Endodermal cell (in vitro differentiated cells): ENCODE measurements around the gene SRSF10. TPM values are rescaled to one million over a fixed set of nuclear protein-coding genes. Genes with fewer than 3 reads are reported as not detected.
"Not testable (repeated sequence)": the region's sequence is repeated elsewhere in the genome, so short reads cannot be mapped to it uniquely, and the experiment has no call there.

Experiments used
- DNase-seq: peaks from one replicate; pipeline ENCODE4 v3.0.0-alpha.2; 2017
- H3K27ac ChIP-seq: 2 replicates; pipeline ENCODE4 v1.5.1; 2013; ENCODE audit warnings: mild to moderate bottlenecking, low read depth, low read length, moderate library complexity
- H3K27me3 ChIP-seq: 2 replicates; pipeline ENCODE4 v1.6.1; 2013; ENCODE audit warnings: mild to moderate bottlenecking, low read length, moderate library complexity; ENCODE audit not compliant: insufficient read depth, control insufficient read depth, poor library complexity, severe bottlenecking
- H3K36me3 ChIP-seq: 2 replicates; pipeline ENCODE4 v1.7.0; 2013; ENCODE audit warnings: mild to moderate bottlenecking, low read length, moderate library complexity; ENCODE audit not compliant: control insufficient read depth, insufficient read depth
- H3K4me1 ChIP-seq: one replicate; pipeline ENCODE4 v1.7.0; 2013; ENCODE audit warnings: low read length; ENCODE audit not compliant: control insufficient read depth, insufficient read depth
- H3K4me3 ChIP-seq: 2 replicates; pipeline ENCODE4 v1.5.1; 2013; ENCODE audit warnings: mild to moderate bottlenecking, low read length, moderate library complexity
- H3K9ac ChIP-seq: 2 replicates; pipeline ENCODE4 v1.6.1; 2013; ENCODE audit warnings: mild to moderate bottlenecking, low read length, moderate library complexity; ENCODE audit not compliant: poor library complexity, severe bottlenecking; ENCODE audit errors: extremely low read depth
- H3K9me3 ChIP-seq: 2 replicates; pipeline ENCODE4 v1.6.1; 2013; ENCODE audit warnings: mild to moderate bottlenecking, low read length, moderate library complexity; ENCODE audit not compliant: control insufficient read depth
- H3K27ac Mint-ChIP-seq: 2 replicates; pipeline ENCODE4 v1.8.0; 2020; ENCODE audit warnings: mixed read lengths
- H3K27me3 Mint-ChIP-seq: 2 replicates; pipeline ENCODE4 v1.8.0; 2021; ENCODE audit warnings: mild to moderate bottlenecking, mixed read lengths; ENCODE audit not compliant: insufficient read depth
- H3K36me3 Mint-ChIP-seq: 2 replicates; pipeline ENCODE4 v1.8.0; 2020; ENCODE audit warnings: low read depth, mixed read lengths
- H3K4me1 Mint-ChIP-seq: 2 replicates; pipeline ENCODE4 v1.8.0; 2020; ENCODE audit warnings: mixed read lengths
- H3K4me3 Mint-ChIP-seq: 2 replicates; pipeline ENCODE4 v1.8.0; 2020; ENCODE audit warnings: mild to moderate bottlenecking, moderate library complexity, mixed read lengths
- H3K9me3 Mint-ChIP-seq: 2 replicates; pipeline ENCODE4 v1.8.0; 2020; ENCODE audit warnings: mild to moderate bottlenecking, mixed read lengths
- WGBS, 2 experiments: methylation state at CpG; one replicate each; pipeline versions ENCODE4 v1.1.5 to v1.1.7; 2013; ENCODE audit warnings: missing lambda C conversion rate in 2 of 2, mixed read lengths in 1 of 2; ENCODE audit not compliant: insufficient coverage in 1 of 2, insufficient read length in 1 of 2; 5-methylcytosine and 5-hydroxymethylcytosine counted together
- total RNA-seq, 2 donors: library from RNA; stranded (reverse); fragmentation: NEBNext Ultra II Directional in 1 of 2; extraction: Animal tissue kit (Norgen Biotek cat#: 25700) in 1 of 2; gene quantifications; 2 replicates in 1 of 2; 3 replicates in 1 of 2; pipeline ENCODE4 v1.2.1, GENCODE V29; 2021
- TF ChIP-seq, protein P1 (sequence below): fragments of 200-600 bp; sonication (generic); conservative IDR thresholded peaks from 2 replicates; pipeline ENCODE4 v1.5.0; 2021; ENCODE audit warnings: antibody characterized with exemption, mild to moderate bottlenecking

SRSF10 gene
- total RNA-seq, 2 donors from 2014 or later = 162 to 170 TPM

DNA sequence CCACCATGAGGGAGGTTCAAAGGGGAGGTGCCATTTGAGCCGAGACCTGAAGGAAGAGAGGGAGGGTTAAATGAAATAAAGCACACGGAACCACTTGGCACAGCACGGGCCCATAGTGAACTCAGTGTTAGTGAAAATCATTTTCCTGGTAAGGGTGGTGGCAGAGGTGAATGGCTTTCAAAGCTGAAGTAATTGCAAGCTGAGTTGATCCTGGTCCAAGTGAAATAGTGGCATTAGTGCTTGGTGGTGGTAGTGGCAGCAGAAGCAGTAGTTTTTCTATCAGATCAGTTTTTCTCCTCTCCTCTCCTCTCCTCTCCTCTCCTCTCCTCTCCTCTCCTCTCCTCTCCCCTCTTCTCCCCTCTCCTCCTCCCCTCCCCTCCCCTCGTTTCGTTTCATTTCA, 30.5 kb upstream of the SRSF10 start:
- no peaks in the 10 kb centered on the region for H3K36me3 Mint-ChIP-seq
- no peak overlapping the region for H3K27ac ChIP-seq
- TF ChIP-seq, protein P1, sequence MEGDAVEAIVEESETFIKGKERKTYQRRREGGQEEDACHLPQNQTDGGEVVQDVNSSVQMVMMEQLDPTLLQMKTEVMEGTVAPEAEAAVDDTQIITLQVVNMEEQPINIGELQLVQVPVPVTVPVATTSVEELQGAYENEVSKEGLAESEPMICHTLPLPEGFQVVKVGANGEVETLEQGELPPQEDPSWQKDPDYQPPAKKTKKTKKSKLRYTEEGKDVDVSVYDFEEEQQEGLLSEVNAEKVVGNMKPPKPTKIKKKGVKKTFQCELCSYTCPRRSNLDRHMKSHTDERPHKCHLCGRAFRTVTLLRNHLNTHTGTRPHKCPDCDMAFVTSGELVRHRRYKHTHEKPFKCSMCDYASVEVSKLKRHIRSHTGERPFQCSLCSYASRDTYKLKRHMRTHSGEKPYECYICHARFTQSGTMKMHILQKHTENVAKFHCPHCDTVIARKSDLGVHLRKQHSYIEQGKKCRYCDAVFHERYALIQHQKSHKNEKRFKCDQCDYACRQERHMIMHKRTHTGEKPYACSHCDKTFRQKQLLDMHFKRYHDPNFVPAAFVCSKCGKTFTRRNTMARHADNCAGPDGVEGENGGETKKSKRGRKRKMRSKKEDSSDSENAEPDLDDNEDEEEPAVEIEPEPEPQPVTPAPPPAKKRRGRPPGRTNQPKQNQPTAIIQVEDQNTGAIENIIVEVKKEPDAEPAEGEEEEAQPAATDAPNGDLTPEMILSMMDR = no peak
- H3K4me1 Mint-ChIP-seq = peaks cover 7% of the 10 kb centered on the region
- no peak overlapping the region for H3K27ac Mint-ChIP-seq
- H3K4me3 ChIP-seq = no peak overlapping the region
- no peaks in the 10 kb centered on the region for H3K36me3 ChIP-seq
- H3K9me3 ChIP-seq = no peaks in the 10 kb centered on the region
- DNase-seq = no peak
- H3K27me3 Mint-ChIP-seq = peaks cover 33% of the 10 kb centered on the region
- no peaks in the 10 kb centered on the region for H3K9me3 Mint-ChIP-seq
- no peak overlapping the region for H3K4me3 Mint-ChIP-seq
- H3K27me3 ChIP-seq = peaks cover 7% of the 10 kb centered on the region
- H3K4me1 ChIP-seq = no peaks in the 10 kb centered on the region
- 79 to 87% methylated on average over 1 to 4 of the region's 5 CpGs for WGBS, 2 experiments
- H3K9ac ChIP-seq = no peak overlapping the region

DNA sequence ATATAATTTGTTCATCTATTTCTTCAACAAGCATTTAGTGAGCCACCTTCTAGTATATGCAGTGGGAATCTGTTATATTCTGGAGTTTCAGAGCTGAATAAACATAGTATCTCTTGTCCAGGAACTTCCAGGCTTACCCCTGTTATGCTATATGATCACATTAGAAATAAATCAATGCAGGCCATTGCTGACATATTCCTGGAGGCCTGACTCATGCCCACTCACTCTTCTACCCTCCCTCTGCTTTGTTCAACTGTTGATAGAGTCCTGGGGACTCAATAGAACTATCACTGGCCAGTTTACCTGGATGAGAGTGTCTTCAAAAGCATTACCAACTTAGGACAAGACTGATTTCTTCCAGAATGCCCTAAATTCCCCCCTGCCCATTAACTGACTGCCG, 29.3 kb upstream of the SRSF10 start:
- TF ChIP-seq, protein P1 = no peak
- no peak overlapping the region for H3K9ac ChIP-seq
- no peaks in the 10 kb centered on the region for H3K36me3 ChIP-seq
- no peaks in the 10 kb centered on the region for H3K9me3 ChIP-seq
- Mint-ChIP-seq H3K36me3 (no peaks in the 10 kb centered on the region), H3K4me3 (no peak overlapping the region), H3K9me3 (no peaks in the 10 kb centered on the region), H3K27me3 (peaks cover 37% of the 10 kb centered on the region), H3K4me1 (peaks cover 7% of the 10 kb centered on the region), H3K27ac (no peak overlapping the region)
- DNase-seq = no peak
- no peak overlapping the region for H3K4me3 ChIP-seq
- no peak overlapping the region for H3K27ac ChIP-seq
- no peaks in the 10 kb centered on the region for H3K4me1 ChIP-seq
- WGBS, 2 experiments = 85 to 89% methylated on average over 1 of the region's 1 CpG
- peaks cover 16% of the 10 kb centered on the region for H3K27me3 ChIP-seq

DNA sequence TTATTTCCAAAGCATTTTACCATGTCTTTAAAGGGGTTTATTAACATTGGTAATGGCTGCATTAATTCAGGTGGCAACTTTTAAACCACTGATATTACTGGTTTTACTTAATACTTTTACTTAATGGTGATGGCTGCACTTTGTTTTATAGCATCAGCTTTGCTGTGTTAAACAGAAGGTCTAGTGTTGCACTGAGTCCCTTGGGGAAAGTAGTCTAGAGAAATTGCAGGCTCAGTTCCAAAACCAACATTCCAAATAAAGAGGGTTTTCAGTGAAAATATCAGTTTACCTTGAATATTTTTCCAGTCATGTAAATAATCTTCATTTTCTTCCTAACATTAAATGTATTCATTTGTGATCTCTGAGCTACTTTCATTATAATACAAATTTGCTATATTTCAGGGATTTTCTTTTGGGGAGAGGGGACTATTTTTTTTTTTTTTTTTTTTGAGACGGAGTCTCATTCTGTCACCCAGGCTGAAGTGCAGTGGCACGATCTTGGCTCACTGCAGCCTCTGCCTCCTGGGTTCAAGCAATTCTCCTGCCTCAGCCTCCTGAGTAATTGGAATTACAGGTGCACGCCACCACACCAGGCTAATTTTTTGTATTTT, 28.6 kb upstream of the SRSF10 start:
- peaks cover 38% of the 10 kb centered on the region for H3K27me3 Mint-ChIP-seq
- WGBS, 2 experiments = 98% methylated on average over 2 of the region's 3 CpGs; no CpG with 5 or more reads in 1 of the 2 experiments
- not testable (repeated sequence) for H3K4me3 ChIP-seq, H3K36me3 ChIP-seq, H3K9me3 ChIP-seq, H3K4me3 Mint-ChIP-seq, H3K27ac ChIP-seq, H3K27ac Mint-ChIP-seq, H3K4me1 Mint-ChIP-seq, DNase-seq, H3K9me3 Mint-ChIP-seq, H3K9ac ChIP-seq, H3K4me1 ChIP-seq, H3K36me3 Mint-ChIP-seq
- peaks cover 23% of the 10 kb centered on the region for H3K27me3 ChIP-seq

GRCh38 chr1:24007079-24007478, 27.0 kb upstream of the SRSF10 start:
- no peaks in the 10 kb centered on the region for H3K36me3 Mint-ChIP-seq
- H3K4me1 Mint-ChIP-seq = peaks cover 14% of the 10 kb centered on the region
- H3K4me1 ChIP-seq = no peaks in the 10 kb centered on the region
- no peaks in the 10 kb centered on the region for H3K36me3 ChIP-seq
- no peak overlapping the region for H3K27ac ChIP-seq
- H3K9me3 Mint-ChIP-seq = no peaks in the 10 kb centered on the region
- peaks cover 51% of the 10 kb centered on the region for H3K27me3 Mint-ChIP-seq
- DNase-seq = no peak
- H3K9me3 ChIP-seq = no peaks in the 10 kb centered on the region
- no peak overlapping the region for H3K27ac Mint-ChIP-seq
- no peak overlapping the region for H3K9ac ChIP-seq
- TF ChIP-seq, protein P1 = no peak
- H3K27me3 ChIP-seq = peaks cover 39% of the 10 kb centered on the region
- H3K4me3 Mint-ChIP-seq = no peak overlapping the region
- no peak overlapping the region for H3K4me3 ChIP-seq
